NCI-H1092 (cell line): ENCODE results near the gene PTH2.

Experiments
- DNase-seq: peaks from one replicate; lab custom pipeline; 2025; lab: John Stamatoyannopoulos, UW

Gene PTH2

DNA sequence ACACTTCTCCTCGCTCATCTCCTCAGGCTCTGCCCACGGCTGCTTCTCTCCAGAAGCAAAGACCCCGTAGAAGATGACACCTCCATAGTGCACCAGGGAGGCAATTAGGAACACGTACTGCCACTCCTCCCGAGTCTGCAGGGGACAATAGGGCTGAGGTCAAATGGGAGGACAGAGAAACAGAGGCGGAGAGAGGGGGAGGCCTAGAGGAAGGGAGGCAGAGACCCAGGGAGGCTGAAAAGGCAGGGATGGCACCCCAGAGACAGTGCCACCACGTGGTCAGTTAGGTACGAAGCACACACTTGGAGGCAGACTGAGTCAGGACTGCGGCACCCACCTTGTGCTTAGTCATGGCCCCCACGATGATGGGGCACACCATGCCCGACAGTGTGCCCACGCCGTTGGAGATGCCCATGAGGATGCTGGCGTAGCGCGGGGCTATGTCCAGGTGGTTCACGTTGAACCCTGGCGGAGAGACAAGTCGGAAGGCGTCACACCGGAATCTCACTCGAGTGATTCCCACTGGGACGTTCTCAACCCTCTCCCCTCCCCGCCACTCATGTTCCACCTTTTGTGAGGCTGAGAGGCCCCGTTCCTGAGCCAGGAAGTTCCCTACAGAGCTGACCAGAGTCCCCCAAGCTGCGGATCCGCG, 7.6 kb upstream of the PTH2 start:
- no peak for DNase-seq

DNA sequence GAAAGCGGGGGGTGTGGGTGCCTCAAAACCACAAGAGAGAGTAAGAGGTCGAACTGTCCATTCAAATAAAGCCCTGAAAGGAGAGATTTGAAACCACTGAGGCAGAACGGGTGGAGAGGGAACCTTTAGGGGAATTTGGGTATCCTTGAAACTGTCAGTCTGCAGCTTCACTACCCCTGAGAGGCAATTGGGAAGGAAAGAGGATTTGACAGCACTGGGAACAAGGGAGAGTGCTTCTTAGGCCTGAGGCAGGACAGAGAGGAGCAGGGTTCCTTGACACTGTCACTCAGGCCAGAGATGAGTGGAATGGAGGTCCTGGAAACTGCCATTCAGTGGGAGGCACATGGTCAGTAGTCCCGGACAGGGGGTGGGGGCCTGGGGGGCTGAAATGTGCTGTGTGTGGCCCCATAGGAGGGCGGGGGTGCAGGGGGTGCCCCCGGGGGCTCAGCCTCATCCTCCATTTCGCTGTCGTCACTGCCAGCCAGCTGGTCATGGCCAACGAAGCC, 7.0 kb upstream of the PTH2 start:
- DNase-seq: no peak

DNA sequence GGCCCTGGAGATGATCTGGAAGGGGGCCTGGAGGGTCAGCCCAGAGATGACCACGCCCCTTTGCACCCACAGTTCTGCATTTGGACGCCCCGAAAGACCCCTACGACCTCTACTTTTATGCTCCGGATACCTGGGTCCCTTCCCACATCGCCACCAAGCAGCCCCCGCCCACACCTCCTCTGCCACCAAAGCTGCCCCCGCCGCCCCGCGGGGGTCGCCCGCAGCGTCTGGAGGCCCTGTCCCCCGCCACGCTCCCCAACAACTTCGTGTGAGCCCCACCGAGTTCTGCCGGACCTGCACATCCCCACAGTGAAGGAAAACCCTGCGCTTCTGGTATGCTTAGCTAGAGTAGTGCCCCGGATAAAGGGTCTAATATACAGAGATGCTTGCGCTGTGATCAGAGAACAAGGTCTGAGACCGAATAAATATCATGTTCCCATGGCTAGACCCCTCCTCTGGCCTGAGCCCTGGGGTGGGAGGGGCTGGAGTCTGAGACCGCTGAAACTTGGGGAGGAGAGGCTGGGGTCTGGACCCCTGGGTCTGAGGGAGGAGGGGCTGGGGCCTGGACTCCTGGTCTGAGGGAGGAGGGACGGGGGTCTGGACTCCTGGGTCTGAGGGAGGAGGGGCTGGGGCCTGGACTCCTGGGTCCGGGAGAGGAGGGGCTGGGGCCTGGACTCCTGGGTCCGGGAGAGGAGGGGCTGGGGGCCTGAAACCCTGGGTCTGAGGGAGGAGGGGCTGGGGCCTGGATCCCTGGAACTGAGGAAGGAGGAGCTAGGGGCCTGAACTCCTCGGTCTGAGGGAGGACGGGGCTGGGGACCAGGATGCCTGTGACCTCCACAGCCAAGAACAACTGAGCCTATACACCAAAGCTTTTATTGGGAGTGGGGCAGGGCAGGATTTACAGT, 5.6 kb upstream of the PTH2 start:
- DNase-seq: no peak

DNA sequence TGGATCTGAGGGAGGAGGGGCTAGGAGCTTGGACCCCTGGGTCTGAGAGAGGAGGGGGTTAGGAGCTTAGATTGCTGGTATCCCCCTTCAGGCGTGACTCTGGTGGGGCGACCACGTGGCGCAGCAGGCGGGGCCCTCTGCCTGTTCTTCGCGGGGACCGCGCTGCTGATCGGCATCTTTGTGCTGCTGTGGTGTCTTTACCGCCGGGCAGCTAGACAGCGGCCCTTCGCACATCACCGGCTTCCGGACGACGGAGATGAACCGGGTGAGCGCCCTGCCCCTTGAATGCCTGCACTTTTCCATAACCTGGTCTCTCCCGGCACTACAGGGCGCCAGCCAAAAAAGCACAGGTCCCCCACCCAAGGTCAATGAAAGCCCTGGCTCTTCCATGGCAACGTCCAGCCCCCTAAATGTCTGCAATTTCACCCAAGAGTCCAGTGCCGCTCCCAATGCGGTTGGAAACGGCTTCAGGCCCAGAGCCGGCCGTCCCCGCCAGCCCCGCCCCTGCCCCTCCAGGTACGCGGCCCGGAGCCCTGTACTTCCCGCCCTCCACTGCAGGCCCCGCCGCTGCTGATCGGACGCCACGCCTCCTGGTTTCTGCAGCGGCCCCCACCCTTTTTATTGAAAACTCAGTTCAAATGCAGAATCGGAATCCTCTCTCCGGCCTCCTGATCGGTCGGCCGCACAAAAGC, 4.8 kb upstream of the PTH2 start:
- no peak for DNase-seq

DNA sequence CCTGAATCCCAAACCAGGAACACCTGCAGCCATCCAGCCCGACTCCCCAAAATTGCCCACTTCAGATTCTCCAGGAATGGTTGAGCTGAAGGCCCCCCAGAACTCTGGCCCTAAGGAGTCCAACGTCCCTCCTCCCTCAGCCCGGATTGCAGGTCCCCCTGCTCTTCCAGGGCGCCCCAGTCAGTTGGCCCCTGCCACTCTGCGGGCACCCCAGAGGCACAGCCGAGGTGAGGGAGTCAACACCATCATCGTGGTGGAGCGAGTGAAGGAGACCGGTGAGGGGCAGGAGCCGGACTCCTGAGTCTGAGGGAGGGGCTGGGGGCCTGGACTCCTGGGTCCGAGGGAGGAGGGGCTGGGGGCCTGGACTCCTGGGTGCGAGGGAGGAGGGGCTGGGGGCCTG, 4.1 kb upstream of the PTH2 start:
- DNase-seq: no peak

DNA sequence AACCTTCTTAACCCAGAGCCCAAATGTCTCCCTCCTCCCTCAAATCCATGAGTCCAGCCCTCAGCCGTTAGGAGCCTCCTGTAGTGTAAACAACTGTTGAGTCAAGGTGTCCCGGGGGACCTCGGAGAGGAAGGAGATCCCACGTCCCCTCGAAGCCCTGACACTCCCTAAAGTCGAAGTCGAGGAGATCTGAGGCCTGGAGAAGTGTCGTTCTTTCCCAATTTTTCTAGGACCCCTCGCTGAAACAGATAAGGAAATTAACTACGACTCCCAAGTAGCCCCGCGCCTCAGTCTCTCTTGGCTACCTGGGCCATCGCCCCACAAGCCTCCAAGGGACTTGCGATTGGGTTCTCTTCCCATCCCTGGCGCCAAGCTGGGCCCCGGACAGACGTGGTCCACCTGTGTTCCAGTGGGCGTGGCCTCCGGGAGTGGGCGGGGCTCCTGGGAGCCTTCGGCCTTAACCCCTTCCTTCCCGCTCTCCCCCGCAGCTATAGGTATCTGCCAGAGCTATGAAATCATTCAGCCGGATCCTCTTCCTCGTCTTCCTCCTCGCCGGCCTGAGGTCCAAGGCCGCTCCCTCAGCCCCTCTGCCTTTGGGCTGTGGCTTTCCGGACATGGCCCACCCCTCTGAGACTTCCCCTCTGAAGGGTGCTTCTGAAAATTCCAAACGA, 2.8 kb upstream of the PTH2 start:
- DNase-seq: no peak

DNA sequence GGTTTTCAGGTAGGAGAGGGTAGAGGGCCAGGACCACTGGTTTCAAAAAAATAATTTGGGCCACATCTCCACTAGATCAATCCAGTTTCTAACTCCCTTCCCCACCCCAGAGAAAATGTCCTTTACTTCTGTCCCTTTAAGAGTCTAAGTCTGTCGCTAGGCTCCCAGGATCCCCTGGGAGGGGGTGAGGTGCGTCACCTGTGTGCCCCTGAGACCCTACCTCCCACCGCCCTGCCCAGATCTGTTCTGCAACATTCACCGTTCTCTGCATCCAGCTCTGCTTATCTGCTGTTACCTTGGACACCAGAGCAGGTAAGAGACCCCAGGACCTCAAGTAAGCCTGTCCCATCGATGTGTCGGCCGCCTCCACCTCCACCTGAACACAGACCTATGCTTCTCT, 1.9 kb upstream of the PTH2 start, which contains the start of gene GFY:
TSS of gene GFY (plus strand) at position 211 of the 400 bp plus-strand sequence. CDS start 1,043 bp downstream, outside the sequence.
- DNase-seq: no peak

DNA sequence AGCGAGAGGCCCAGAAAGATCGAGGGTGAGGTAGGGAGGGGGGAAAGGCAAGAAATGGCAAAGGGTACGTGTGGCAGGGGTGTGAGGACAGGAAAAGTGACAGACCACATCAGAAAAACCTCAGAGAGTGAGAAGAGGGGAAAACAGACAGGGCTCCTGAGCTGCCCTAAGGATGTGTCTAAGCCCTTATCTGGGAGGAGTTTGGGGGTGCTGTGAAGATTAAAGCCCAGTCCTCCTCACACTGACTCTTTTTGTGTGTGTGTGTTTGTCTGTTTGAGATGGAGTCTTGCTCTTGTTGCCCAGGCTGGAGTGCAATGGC, 703 bp upstream of the PTH2 start:
- DNase-seq: no peak

DNA sequence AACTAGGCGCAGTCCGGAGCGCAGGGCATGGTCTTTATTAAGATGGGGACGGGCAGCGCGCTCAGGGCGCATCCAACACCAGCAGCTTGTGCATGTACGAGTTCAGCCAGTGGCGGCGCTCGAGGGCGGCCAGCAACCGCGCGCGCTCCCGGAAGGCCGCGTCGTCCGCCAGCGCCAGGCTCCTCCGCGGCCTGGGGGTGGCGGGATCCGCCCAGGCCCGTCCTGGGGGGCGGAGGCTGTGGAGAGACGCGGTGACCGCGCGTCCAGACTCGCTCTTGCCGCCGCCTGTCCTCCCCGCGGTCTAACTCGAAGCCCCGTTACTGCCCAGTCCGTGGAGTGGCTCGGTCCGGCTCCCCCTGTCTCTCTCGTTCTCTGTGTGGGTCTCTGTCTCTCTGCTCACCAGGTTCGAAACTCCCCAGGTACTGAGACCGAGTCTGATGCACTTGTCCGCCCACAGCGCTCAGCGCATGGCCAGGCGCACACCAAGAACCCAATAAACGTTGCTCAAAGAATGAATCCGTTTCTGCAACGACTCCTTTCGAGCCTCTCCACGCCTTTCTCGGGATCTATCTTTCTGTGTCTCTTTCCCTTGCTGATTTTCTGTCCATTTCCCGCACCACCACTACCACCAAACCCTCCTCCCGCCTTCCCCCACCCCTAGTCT, 702 bp downstream of the PTH2 start:
- DNase-seq: peak; percentile 9

DNA sequence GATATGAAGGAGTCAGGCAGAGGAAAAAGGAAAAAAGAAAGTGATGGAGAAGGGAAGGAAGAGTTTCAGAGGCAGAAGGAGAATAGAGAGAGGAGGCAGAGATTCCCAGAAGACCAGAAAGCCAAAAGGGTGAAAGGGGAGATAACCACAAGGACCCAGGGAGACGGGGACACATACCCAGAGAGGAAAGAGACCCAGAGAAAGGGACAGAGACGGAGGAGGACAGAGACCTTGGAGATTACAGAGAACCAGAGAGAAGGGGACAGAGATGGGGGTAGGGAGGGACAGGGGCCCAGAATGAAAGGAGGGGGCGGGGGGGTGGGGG, 1.4 kb downstream of the PTH2 start:
- no peak for DNase-seq

DNA sequence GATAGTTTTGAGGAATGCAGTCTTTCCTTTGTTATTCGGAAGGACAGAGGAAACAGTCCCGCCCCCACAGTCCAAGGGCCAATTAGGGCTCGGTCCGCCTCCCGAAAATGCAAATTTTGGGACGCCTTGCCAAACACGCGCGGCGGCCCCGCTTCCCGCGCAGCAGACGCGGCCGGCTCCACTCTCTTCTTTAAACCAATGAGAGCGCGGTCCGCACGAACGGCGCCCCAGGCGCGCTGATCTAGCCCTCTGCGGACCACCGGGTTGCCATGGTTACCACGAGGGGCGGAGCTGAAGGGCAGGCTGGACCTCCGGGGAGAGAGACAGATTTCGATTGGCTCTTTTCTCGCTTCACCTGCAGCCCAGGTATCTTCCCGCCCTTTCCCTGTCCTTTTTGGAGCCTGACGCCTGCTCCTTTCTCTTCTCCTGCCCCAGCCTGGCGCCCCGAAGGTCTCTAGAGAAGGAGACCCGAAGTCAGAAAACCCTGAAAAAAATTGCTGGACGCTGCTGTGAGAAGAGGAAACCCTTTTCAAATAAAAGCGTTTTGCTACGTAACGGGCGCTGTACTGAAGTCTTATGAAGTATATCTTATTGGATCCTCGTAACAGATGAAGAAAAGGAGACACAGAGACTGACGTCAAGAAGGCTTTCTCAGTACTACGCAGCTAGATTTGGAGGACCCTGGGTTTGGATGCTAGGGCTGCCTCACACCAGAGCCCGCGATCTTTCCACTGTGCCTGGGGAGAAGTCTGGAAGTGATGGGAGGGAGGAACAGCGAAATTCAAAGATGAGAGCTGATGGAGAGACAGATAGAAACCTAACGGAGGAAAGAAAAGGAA, 2.0 kb downstream of the PTH2 start:
- DNase-seq: peak; percentile 61

DNA sequence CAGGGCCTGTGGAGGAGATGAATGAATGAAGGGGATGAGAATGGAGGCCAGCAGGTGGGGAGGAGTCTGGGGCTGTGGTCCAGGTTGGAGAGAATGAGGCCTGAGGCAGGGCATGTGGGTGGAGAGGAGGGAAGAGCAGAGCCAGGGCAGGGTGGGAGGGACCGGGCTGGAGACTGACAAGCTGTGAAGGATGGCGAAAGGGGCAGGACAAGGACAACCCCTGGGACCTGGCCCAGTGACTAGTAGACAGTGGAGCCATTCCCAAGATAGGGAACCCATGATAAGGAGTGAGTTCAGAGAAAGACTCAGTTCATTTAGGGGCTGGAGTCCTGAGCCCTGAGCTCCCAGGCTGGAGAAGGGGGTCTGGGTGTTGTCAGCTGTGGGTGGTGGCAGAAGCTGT, 3.0 kb downstream of the PTH2 start:
- DNase-seq: no peak

DNA sequence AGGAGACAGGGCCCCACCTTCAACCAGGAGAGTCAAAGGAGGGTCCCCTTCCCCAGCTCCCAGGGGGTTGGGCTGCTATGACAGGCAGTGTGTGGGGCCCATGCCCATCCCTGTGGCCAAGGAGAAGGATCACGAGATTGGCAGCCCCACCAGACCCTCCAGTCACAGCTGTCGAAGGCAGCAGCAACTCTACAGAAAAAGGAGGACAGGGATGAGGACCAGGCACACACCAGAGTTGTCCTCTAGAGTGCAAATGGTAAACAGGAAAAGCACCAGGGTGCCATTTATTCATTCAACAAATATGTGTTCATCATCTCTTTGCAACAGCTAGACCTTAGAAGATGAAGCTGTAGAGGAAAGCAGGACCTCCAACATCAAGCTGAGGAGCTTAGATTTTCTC, 4.1 kb downstream of the PTH2 start:
- no peak for DNase-seq

DNA sequence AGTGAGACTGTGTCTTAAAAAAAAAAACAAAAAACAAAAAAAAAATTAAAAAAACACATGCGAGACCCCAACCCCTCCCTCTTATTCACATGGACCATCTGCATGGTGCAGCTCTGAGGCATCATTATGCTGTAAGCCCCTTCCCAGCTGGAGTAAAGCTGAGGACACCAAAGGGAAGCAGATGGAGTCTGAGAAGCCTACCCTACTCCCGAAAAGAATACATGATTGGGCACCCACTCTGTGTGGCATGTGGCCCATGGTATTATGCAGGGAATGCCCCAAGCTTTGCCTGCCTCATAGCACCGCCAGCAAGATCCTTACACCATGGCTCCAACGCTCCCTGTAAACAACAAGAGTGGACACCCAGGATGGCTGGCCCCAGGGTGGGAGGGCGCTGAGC, 4.7 kb downstream of the PTH2 start:
- DNase-seq: no peak

DNA sequence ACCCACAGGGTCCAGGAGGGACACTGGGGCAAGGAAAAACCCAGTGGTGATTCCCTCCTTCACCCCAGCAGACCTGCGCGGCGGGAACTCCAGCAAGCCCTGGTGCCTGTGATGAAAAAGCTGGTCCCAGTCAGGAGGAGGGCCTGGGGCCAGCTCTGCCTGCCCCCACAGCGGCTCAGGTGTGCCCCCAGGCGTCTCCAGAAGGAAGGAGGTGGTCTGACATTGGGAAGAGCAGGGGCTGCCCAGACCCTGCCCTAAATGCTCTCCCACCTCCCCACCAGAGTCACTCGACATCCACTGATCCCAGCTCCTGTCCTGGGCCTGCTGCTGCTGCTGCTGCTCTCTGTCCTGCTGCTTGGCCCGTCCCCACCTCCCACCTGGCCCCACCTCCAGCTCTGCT, 6.2 kb downstream of the PTH2 start:
- DNase-seq: no peak

DNA sequence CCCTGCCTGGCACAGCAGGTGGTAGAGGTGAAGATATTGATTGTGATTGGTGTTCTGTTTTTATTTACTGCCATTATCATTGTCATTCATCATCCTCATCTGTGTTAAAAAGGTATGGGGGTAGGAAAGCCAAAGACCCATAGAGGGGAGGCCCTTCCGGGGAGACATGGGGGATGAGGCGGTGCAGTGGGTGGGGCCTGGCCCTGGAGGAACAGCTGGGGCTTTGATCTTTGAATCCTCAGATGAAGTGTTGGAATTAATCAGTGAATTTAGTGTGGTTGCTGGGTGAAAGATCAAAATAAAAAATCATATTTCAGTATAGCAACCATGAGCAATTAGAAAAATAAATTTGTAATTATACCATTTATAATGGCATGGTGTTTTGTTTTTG, 7.4 kb downstream of the PTH2 start:
- DNase-seq: no peak

DNA sequence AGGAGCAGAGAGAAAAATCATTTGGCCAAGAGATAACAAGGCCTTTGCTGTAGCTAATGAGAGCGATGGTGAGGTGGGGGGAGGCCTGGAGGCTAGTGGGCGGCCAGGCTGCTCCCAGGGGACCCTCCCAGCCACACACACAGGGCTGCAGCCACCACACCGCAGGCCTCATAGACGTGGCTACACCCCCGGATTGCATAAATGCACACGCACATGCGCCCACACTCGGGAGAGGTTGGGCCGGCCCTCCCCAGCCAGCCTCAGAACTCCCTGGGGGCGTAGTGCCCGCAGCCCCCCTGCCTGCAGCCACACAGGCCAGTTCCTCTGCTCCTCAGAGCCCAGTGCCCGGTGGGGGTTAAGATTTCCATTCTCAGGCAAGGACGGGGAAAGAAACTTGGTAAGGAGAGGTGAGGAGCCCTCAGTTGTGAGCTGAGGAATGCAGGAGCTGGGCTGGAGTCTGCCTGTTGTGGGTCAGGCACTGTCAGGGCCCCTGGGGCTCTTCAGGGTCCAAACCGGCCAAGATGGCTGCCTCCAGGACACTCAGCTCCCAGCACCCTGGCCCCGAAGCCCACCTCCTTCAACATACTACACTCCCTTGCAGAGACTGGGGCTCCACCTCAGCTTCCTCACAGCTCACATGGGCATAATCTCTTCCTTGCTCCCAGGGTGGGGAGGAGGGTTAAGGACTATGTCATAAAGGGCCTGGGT, 8.0 kb downstream of the PTH2 start:
- no peak for DNase-seq

DNA sequence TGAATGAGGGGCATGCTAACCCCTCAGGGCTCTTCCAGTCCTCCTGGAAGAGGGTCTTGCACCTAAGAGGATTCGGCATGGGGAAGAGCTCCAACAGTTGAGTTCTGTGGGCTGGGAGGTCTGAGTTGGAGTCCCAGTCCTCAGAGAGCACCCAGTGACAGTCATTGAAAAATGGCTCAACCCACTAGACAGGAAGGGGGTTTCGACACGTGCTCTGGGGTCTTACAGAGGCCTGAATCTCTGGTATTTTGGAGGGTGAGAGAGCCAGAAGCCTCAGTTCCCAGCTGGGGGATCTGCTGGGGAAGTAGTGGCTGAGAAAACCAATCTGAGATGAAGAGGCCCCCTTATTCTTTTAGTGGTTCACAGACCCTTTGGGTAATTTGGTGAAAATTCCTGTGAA, 9.0 kb downstream of the PTH2 start:
- DNase-seq: no peak

DNA sequence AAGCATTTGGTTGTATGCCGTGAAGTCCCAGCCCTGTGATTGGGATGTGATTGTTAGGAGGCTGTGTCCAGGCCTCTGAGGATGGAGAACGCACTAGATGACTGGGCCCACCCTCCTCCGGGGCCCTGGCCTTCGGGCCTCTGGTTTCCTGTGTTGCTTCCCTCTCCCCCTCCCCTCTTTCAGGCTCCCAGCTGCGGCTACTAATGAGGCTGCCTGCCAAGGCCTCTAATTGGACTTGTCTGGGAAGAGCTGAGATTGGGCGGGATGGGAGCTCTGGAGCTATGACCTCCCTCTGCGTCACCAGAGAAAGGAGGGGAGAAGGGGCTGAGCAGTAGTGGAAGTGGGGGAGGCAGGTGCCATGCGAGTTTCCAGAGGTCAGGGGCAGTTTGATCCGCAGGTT, 9.9 kb downstream of the PTH2 start:
- no peak for DNase-seq

DNA sequence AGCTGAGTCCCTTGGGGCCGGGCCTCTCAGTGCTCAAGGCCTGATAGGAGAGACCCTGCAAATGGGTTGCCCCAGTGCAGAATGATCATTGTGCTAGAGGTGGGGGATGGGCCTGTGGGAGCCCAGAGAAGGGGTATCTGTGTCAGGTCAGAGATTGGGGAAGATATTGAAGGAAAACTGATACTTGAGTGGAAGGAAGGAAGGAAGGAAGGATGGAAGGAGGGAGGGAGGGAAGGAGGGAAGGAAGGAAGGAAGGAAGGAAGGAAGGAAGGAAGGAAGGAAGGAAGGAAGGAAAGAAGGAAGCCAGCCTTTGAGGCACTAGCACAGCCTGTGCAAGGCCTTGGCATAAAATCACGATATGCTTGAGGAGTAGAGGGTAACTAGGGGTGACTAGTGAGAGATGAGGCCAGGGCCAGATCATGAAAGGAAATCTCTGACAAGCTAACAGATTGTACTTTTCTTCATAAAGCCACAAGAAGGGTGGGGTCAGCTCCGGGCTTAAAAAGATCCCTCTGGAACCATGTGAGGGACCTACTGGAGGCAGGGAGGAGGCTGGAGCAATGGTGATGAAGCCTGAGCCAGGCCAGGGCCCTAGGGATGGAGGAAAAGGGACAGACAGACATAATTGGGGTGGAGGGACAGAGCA, 11.4 kb downstream of the PTH2 start:
- DNase-seq: no peak
